T follicular helper cell (primary cell): ENCODE measurements around the gene SCGB1A1.
"Not testable (repeated sequence)": the region's sequence is repeated elsewhere in the genome, so short reads cannot be mapped to it uniquely, and the experiment has no call there.

ENCODE experiments used
- DNase-seq: peaks from one replicate; pipeline ENCODE4 v3.0.0-alpha.2; 2020; ENCODE audit warnings: low read depth
- total RNA-seq, 2 experiments: gene quantifications; one replicate each; lab custom pipeline; 2026; lab: John Stamatoyannopoulos, UW

Gene SCGB1A1
- total RNA-seq, result 0 reads per million in 2 experiments

- DNase-seq, result no peak
Measured at GRCh38 chr11:62418733-62419132, at the start of gene SCGB1A1. Gene SCGB1A1, plus strand, starts transcription at chr11:62419033. Its CDS starts 63 bp downstream, at chr11:62419096.

- DNase-seq, result peak; percentile 15
Measured at GRCh38 chr11:62370743-62371440, 47.9 kb upstream of the SCGB1A1 start.

GRCh38 chr11:62372871-62373270 lies 46.0 kb upstream of the SCGB1A1 start:
- DNase-seq, result no peak

- DNase-seq, result no peak
Measured at GRCh38 chr11:62373464-62374119, 45.2 kb upstream of the SCGB1A1 start.

GRCh38 chr11:62374801-62375200 lies 44.0 kb upstream of the SCGB1A1 start:
- DNase-seq, result no peak

- not testable (repeated sequence) for DNase-seq
Measured at GRCh38 chr11:62378459-62379063, 40.3 kb upstream of the SCGB1A1 start.

- not testable (repeated sequence) for DNase-seq
Measured at GRCh38 chr11:62379586-62379985, 39.2 kb upstream of the SCGB1A1 start.

GRCh38 chr11:62380821-62381245 lies 38.0 kb upstream of the SCGB1A1 start:
- peak; percentile 16 for DNase-seq

GRCh38 chr11:62383822-62384221 lies 35.0 kb upstream of the SCGB1A1 start:
- DNase-seq, result no peak

- not testable (repeated sequence) for DNase-seq
Measured at GRCh38 chr11:62386083-62386482, 32.8 kb upstream of the SCGB1A1 start.

GRCh38 chr11:62387381-62387780 lies 31.5 kb upstream of the SCGB1A1 start:
- DNase-seq, result no peak

- no peak for DNase-seq
Measured at GRCh38 chr11:62388999-62389398, 29.8 kb upstream of the SCGB1A1 start.

- no peak for DNase-seq
Measured at GRCh38 chr11:62390237-62390636, 28.6 kb upstream of the SCGB1A1 start.

- no peak for DNase-seq
Measured at GRCh38 chr11:62390722-62391121, 28.1 kb upstream of the SCGB1A1 start.

- DNase-seq, result no peak
Measured at GRCh38 chr11:62391642-62392425, 27.0 kb upstream of the SCGB1A1 start.

GRCh38 chr11:62392506-62392905 lies 26.3 kb upstream of the SCGB1A1 start:
- no peak for DNase-seq

- no peak for DNase-seq
Measured at GRCh38 chr11:62393061-62393611, 25.7 kb upstream of the SCGB1A1 start.

GRCh38 chr11:62393735-62394134 lies 25.1 kb upstream of the SCGB1A1 start:
- no peak for DNase-seq

GRCh38 chr11:62394825-62395538 lies 23.9 kb upstream of the SCGB1A1 start:
- DNase-seq, result peak; percentile 21

GRCh38 chr11:62395885-62396551 lies 22.8 kb upstream of the SCGB1A1 start:
- no peak for DNase-seq
